Neural progenitor cell (in vitro differentiated cells): ENCODE results near the gene KPNA1. TPM values are rescaled to one million over a fixed set of nuclear protein-coding genes. Genes with fewer than 3 reads are reported as not detected.
"Not testable (repeated sequence)": the region's sequence is repeated elsewhere in the genome, so short reads cannot be mapped to it uniquely, and the experiment has no call there.

Experiments
- DNase-seq: peaks from one replicate; pipeline ENCODE4 v3.0.0-alpha.2; 2016; ENCODE audit warnings: low spot score
- H2AFZ ChIP-seq: fragments of 200-600 bp; sonication (generic); replicated peaks from 2 replicates; pipeline ENCODE4 v1.6.1; 2016; ENCODE audit warnings: antibody characterized with exemption
- H3F3A ChIP-seq: fragments of 200-600 bp; sonication (generic); 2 replicates; pipeline ENCODE4 v1.6.1; 2016; ENCODE audit warnings: antibody characterized with exemption, low read depth
- H3K27ac ChIP-seq: fragments of 200-600 bp; sonication (generic); 2 replicates; pipeline ENCODE4 v1.5.1; 2016; ENCODE audit warnings: mild to moderate bottlenecking
- H3K27me3 ChIP-seq: fragments of 200-600 bp; sonication (generic); 2 replicates; pipeline ENCODE4 v1.6.1; 2016; ENCODE audit warnings: mild to moderate bottlenecking, moderate library complexity
- H3K36me3 ChIP-seq: fragments of 200-600 bp; sonication (generic); 2 replicates; pipeline ENCODE4 v1.5.1; 2016
- H3K4me1 ChIP-seq: fragments of 200-600 bp; sonication (generic); 2 replicates; pipeline ENCODE4 v1.6.1; 2016; ENCODE audit warnings: mixed run types
- H3K4me2 ChIP-seq: fragments of 200-600 bp; sonication (generic); 2 replicates; pipeline ENCODE4 v1.6.1; 2016
- H3K4me3 ChIP-seq: fragments of 200-600 bp; sonication (generic); 2 replicates; pipeline ENCODE4 v1.5.1; 2016
- H3K79me2 ChIP-seq: fragments of 200-600 bp; sonication (generic); 2 replicates; pipeline ENCODE4 v1.6.1; 2016; ENCODE audit warnings: low read depth
- H3K9ac ChIP-seq: fragments of 200-600 bp; sonication (generic); 2 replicates; pipeline ENCODE4 v1.6.1; 2016
- H3K9me3 ChIP-seq: fragments of 200-600 bp; sonication (generic); 2 replicates; pipeline ENCODE4 v1.5.1; 2016; ENCODE audit warnings: low read depth
- H4K20me1 ChIP-seq: fragments of 200-600 bp; sonication (generic); 2 replicates; pipeline ENCODE4 v1.6.1; 2016; ENCODE audit warnings: low read depth
- H3K27ac Mint-ChIP-seq: 3 replicates; pipeline ENCODE4 v1.8.0; 2021; ENCODE audit warnings: mixed read lengths
- H3K27me3 Mint-ChIP-seq: 2 replicates; pipeline ENCODE4 v1.8.0; 2022; ENCODE audit warnings: low read depth, mild to moderate bottlenecking, inconsistent platforms, moderate library complexity, mixed read lengths; ENCODE audit not compliant: insufficient read depth
- H3K36me3 Mint-ChIP-seq: 3 replicates; pipeline ENCODE4 v1.8.0; 2021; ENCODE audit warnings: mixed read lengths
- H3K4me1 Mint-ChIP-seq: 3 replicates; pipeline ENCODE4 v1.8.0; 2021; ENCODE audit warnings: mixed read lengths
- H3K4me3 Mint-ChIP-seq: 3 replicates; pipeline ENCODE4 v1.8.0; 2021; ENCODE audit warnings: mild to moderate bottlenecking, moderate library complexity, mixed read lengths
- H3K9me3 Mint-ChIP-seq: 3 replicates; pipeline ENCODE4 v1.8.0; 2020; ENCODE audit warnings: mixed read lengths
- EZH2 ChIP-seq: fragments of 200-600 bp; sonication (generic); IDR thresholded peaks from 2 replicates; pipeline ENCODE4 v1.6.1; 2017; ENCODE audit warnings: antibody characterized with exemption, mild to moderate bottlenecking, moderate library complexity
- EZH2phosphoT487 ChIP-seq: fragments of 200-600 bp; sonication (generic); IDR thresholded peaks from 2 replicates; pipeline ENCODE4 v1.6.1; 2017; ENCODE audit warnings: antibody characterized with exemption
- total RNA-seq: library from RNA; depleted of rRNA; stranded (reverse); fragments of >200 nt; gene quantifications from 2 replicates; pipeline ENCODE4 v1.2.3, GENCODE V29; 2015; ENCODE audit warnings: low replicate concordance
- TF ChIP-seq, protein P1 (sequence below): fragments of 200-600 bp; sonication (generic); IDR thresholded peaks from 2 replicates; pipeline ENCODE4 v1.5.1; 2017; ENCODE audit warnings: antibody characterized with exemption, mild to moderate bottlenecking

KPNA1 gene
- total RNA-seq, 1 donor from 2014 or later: 37.1 TPM

GRCh38 chr3:122502941-122503340 lies 11.8 kb downstream of the KPNA1 start:
- DNase-seq: no peak
- Histone ChIP-seq H4K20me1 (peaks cover 99% of the 10 kb centered on the region), H3K4me2 (no peak overlapping the region), H2AFZ (no peak overlapping the region), H3K27ac (no peak overlapping the region), H3K36me3 (no peaks in the 10 kb centered on the region), H3K9me3 (no peaks in the 10 kb centered on the region), H3K9ac (no peak overlapping the region), H3F3A (no peaks in the 10 kb centered on the region), H3K4me1 (peaks cover 7% of the 10 kb centered on the region), H3K79me2 (peaks cover 100% of the 10 kb centered on the region), H3K4me3 (no peak overlapping the region), H3K27me3 (no peaks in the 10 kb centered on the region)
- H3K4me3 Mint-ChIP-seq: no peak overlapping the region
- H3K4me1 Mint-ChIP-seq: peaks cover 4% of the 10 kb centered on the region
- H3K9me3 Mint-ChIP-seq: peaks cover 19% of the 10 kb centered on the region
- H3K27me3 Mint-ChIP-seq: no peaks in the 10 kb centered on the region
- peaks cover 25% of the 10 kb centered on the region for H3K36me3 Mint-ChIP-seq
- H3K27ac Mint-ChIP-seq: no peak overlapping the region
- TF ChIP-seq EZH2phosphoT487: no peak
- no peak for TF ChIP-seq EZH2
- TF ChIP-seq, protein P1, sequence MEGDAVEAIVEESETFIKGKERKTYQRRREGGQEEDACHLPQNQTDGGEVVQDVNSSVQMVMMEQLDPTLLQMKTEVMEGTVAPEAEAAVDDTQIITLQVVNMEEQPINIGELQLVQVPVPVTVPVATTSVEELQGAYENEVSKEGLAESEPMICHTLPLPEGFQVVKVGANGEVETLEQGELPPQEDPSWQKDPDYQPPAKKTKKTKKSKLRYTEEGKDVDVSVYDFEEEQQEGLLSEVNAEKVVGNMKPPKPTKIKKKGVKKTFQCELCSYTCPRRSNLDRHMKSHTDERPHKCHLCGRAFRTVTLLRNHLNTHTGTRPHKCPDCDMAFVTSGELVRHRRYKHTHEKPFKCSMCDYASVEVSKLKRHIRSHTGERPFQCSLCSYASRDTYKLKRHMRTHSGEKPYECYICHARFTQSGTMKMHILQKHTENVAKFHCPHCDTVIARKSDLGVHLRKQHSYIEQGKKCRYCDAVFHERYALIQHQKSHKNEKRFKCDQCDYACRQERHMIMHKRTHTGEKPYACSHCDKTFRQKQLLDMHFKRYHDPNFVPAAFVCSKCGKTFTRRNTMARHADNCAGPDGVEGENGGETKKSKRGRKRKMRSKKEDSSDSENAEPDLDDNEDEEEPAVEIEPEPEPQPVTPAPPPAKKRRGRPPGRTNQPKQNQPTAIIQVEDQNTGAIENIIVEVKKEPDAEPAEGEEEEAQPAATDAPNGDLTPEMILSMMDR: no peak

DNA sequence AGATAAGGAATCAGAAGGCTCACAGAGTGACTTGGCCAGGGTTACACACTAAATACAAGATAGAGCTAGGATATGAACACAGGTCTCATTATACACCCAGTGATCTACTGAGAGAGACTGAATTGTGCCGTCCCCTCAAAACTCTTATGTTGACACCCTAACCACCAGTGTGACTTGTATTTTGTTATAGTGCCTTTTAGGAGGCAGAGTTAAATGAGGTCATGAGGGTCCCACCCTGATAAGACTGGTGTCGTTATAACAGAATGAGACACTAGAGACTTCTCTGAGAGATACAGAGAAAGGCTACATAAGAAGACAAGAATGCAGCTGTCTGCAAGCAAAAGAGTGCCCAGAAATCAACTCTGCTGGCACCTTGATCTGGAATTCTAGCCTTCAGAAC lies 12.6 kb downstream of the KPNA1 start:
- H3K9me3 Mint-ChIP-seq: peaks cover 19% of the 10 kb centered on the region
- Histone ChIP-seq H3K4me2 (no peak overlapping the region), H3K36me3 (no peaks in the 10 kb centered on the region), H3K9me3 (no peaks in the 10 kb centered on the region), H3K4me1 (peaks cover 7% of the 10 kb centered on the region), H3K9ac (no peak overlapping the region), H3K27ac (no peak overlapping the region), H3K27me3 (no peaks in the 10 kb centered on the region), H3F3A (no peaks in the 10 kb centered on the region), H3K4me3 (no peak overlapping the region), H2AFZ (no peak overlapping the region), H3K79me2 (peaks cover 100% of the 10 kb centered on the region), H4K20me1 (peaks cover 100% of the 10 kb centered on the region)
- H3K4me3 Mint-ChIP-seq: no peak overlapping the region
- H3K27me3 Mint-ChIP-seq: no peaks in the 10 kb centered on the region
- peaks cover 20% of the 10 kb centered on the region for H3K36me3 Mint-ChIP-seq
- DNase-seq: no peak
- no peak for TF ChIP-seq EZH2
- no peak overlapping the region for H3K27ac Mint-ChIP-seq
- H3K4me1 Mint-ChIP-seq: peaks cover 4% of the 10 kb centered on the region

DNA sequence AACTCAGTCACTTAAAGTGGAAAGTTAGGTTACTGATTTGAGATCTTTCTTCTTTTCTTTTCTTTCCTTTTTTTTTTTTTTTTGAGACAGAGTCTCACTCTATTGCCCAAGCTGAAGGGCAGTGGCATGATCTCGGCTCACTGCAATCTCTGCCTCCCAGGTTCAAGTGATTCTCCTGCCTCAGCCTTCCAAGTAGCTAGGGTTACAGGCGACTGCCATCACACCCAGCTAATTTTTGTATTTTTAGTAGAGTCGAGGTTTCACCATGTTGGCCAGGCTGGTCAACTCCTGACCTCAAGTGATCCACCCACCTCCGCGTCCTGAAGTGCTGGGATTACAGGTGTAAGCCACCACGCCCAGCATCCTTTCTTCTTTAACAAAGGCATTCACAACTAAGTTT lies 13.8 kb downstream of the KPNA1 start:
- not testable (repeated sequence) for H2AFZ ChIP-seq, H3K9ac ChIP-seq, H3K4me2 ChIP-seq, H3K27me3 Mint-ChIP-seq, H3F3A ChIP-seq, H3K36me3 ChIP-seq, H3K4me3 ChIP-seq, H3K27ac ChIP-seq, H3K27me3 ChIP-seq, DNase-seq, H3K4me1 Mint-ChIP-seq, H3K27ac Mint-ChIP-seq, H3K4me1 ChIP-seq, H3K9me3 ChIP-seq, H3K4me3 Mint-ChIP-seq
- Mint-ChIP-seq H3K36me3 (peaks cover 18% of the 10 kb centered on the region), H3K9me3 (peaks cover 16% of the 10 kb centered on the region)
- Histone ChIP-seq H3K79me2 (peaks cover 100% of the 10 kb centered on the region), H4K20me1 (peaks cover 97% of the 10 kb centered on the region)

DNA sequence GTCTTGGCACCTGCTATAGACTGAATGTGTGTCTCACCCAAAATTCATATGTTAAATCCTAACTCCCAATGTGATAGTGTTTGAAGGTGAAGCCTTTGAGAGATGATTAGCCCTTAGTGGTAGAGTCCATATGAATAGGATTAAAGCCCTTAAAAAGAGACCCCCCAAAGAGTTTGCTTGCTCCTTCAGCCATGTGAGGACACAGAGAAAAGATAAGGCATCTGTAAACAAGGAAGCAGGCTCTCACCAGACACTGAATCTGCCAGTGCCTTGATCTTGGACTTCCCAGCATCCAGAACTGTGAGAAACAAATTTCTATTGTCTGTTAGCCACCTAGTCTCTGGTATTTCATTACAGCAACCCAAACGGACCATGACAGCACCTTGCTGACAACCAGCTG lies 16.6 kb downstream of the KPNA1 start:
- no peak overlapping the region for H3K27ac Mint-ChIP-seq
- no peak overlapping the region for H3K4me2 ChIP-seq

More for the DNA sequence above, 16.6 kb downstream of the KPNA1 start:
- H3K36me3 Mint-ChIP-seq: peaks cover 14% of the 10 kb centered on the region
- H3K9me3 Mint-ChIP-seq: no peaks in the 10 kb centered on the region
- DNase-seq: no peak
- Histone ChIP-seq H3F3A (no peaks in the 10 kb centered on the region), H3K9ac (no peak overlapping the region), H3K27me3 (no peaks in the 10 kb centered on the region), H3K4me3 (no peak overlapping the region), H3K4me1 (no peaks in the 10 kb centered on the region), H4K20me1 (peaks cover 69% of the 10 kb centered on the region), H3K79me2 (peaks cover 87% of the 10 kb centered on the region), H3K36me3 (no peaks in the 10 kb centered on the region), H3K9me3 (no peaks in the 10 kb centered on the region), H2AFZ (no peak overlapping the region), H3K27ac (no peak overlapping the region)
- no peak for TF ChIP-seq EZH2phosphoT487
- no peak for TF ChIP-seq EZH2
- TF ChIP-seq, protein P1: no peak
- no peak overlapping the region for H3K4me3 Mint-ChIP-seq
- no peaks in the 10 kb centered on the region for H3K27me3 Mint-ChIP-seq
- peaks cover 4% of the 10 kb centered on the region for H3K4me1 Mint-ChIP-seq
